Measurements from ENCODE around the gene ZFR2. TPM values are rescaled to one million over a fixed set of nuclear protein-coding genes. Genes with fewer than 3 reads are reported as not detected.

The ZFR2 gene
- total and polyA plus RNA-seq, 2 of the 8 experiments (the other 6 are each of a cell fraction or from before 2014, with no cell fraction given): 14.5 to 28.4 TPM

GRCh38 chr19:3796358-3796757 lies 72.5 kb downstream of the ZFR2 start:
- H2BK12ac ChIP-seq (ENCODE audit: low read depth, low read length): no peak overlapping the region
- no peak overlapping the region for H4K5ac ChIP-seq (ENCODE audit: insufficient read length, low read depth, low read length)
- no peak overlapping the region for H3K23ac ChIP-seq (ENCODE audit: insufficient read length)
- no peak overlapping the region for H4K8ac ChIP-seq (ENCODE audit: extremely low read depth, insufficient read depth, low read length)
- H2AFZ ChIP-seq (ENCODE audit: low read length): no peak overlapping the region
- H3K27me3 ChIP-seq (replicated peaks in 1 of 4; ENCODE audit: control insufficient read depth in 3 of 4, extremely low read depth in 1 of 4, insufficient read depth in 3 of 4, low read length in 3 of 4): peaks cover 0 to 6% (median 4%) of the 10 kb centered on the region in 4 experiments; a peak in 5 of 7 replicates
- H3K36me3 ChIP-seq (ENCODE audit: control insufficient read depth in 2 of 4, insufficient read depth in 4 of 4, low read length in 3 of 4): no peaks in the 10 kb centered on the region
- H3K79me2 ChIP-seq (ENCODE audit: control insufficient read depth in 1 of 2, insufficient read depth in 2 of 2, low read length in 2 of 2): no peaks in the 10 kb centered on the region
- no peaks in the 10 kb centered on the region for H4K20me1 ChIP-seq (replicated peaks in 1 of 2; ENCODE audit: control insufficient read depth in 1 of 2, insufficient read depth in 2 of 2, low read length in 2 of 2)
- peaks cover 3% of the 10 kb centered on the region; the same call in 1 of the 2 replicates for H3K23me2 ChIP-seq (ENCODE audit: low read depth, low read length)
- no peaks in the 10 kb centered on the region for H3K79me1 ChIP-seq (ENCODE audit: low read depth, low read length)
- H3K4ac ChIP-seq (replicated peaks; ENCODE audit: insufficient read length, low read depth, low read length): no peak overlapping the region
- no peak overlapping the region for H2BK5ac ChIP-seq (ENCODE audit: low read depth, low read length)
- no peak overlapping the region for H2AK5ac ChIP-seq (ENCODE audit: low read depth, low read length)
- DNase-seq (ENCODE audit: low read depth in 1 of 2, low spot score in 2 of 2) (no peak), FAIRE-seq (no peak)
- no peaks in the 10 kb centered on the region for H3K4me1 ChIP-seq (replicated peaks in 1 of 4; ENCODE audit: control insufficient read depth in 3 of 4, insufficient read depth in 4 of 4, low read length in 3 of 4)
- CTCF ChIA-PET (ENCODE audit: partially characterized antibody): interaction anchor here (1.0 to 2.6 kb wide), 6 partner anchors 13 to 108 kb away, joined by 3 to 13 read pairs (median 4); no protein-coding TSS in a partner anchor
- H2BK20ac ChIP-seq (ENCODE audit: low read length): no peak overlapping the region
- WGBS, 2 experiments (ENCODE audit: extremely low coverage in 1 of 2, insufficient coverage in 1 of 2, insufficient read length in 1 of 2, insufficient replicate concordance in 2 of 2, low coverage in 1 of 2, low lambda C conversion rate in 2 of 2, missing lambda C conversion rate in 1 of 2): 74% methylated on average over 2 of the region's 2 CpGs; no CpG with 5 or more reads in 1 of the 2 experiments
- no peak overlapping the region for H3K4me3 ChIP-seq (ENCODE audit: extremely low read depth in 1 of 4, insufficient read depth in 2 of 4, low read depth in 3 of 4, low read length in 4 of 4)
- H3K14ac ChIP-seq (ENCODE audit: insufficient read length): no peak overlapping the region
- no peak overlapping the region for H3K18ac ChIP-seq (ENCODE audit: extremely low read depth, low read length)
- H3K4me2 ChIP-seq (ENCODE audit: insufficient read depth in 1 of 2, low read depth in 2 of 2, low read length in 2 of 2): no peak overlapping the region
- H4K91ac ChIP-seq (replicated peaks; ENCODE audit: insufficient read length, low read length): no peak overlapping the region
- TF ChIP-seq POLR2A (IDR thresholded peaks at IDR 0.05; ENCODE audit: control extremely low read depth in 1 of 2, low read depth in 2 of 2, low read length in 2 of 2): no peak
- no peak for TF ChIP-seq PHF8 (conservative IDR thresholded peaks at IDR 0.05; ENCODE audit: low read depth, low read length)
- no peak for TF ChIP-seq SIX5 (IDR thresholded peaks at IDR 0.05; ENCODE audit: low read depth, low read length)
- TF ChIP-seq, protein P1, sequence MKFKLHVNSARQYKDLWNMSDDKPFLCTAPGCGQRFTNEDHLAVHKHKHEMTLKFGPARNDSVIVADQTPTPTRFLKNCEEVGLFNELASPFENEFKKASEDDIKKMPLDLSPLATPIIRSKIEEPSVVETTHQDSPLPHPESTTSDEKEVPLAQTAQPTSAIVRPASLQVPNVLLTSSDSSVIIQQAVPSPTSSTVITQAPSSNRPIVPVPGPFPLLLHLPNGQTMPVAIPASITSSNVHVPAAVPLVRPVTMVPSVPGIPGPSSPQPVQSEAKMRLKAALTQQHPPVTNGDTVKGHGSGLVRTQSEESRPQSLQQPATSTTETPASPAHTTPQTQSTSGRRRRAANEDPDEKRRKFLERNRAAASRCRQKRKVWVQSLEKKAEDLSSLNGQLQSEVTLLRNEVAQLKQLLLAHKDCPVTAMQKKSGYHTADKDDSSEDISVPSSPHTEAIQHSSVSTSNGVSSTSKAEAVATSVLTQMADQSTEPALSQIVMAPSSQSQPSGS (IDR thresholded peaks at IDR 0.05; ENCODE audit: low read length): no peak
- TF ChIP-seq TCF12 (IDR thresholded peaks at IDR 0.05; ENCODE audit: low read depth, low read length): no peak
- no peak for TF ChIP-seq SIN3A (conservative IDR thresholded peaks at IDR 0.05 in 1 of 2, IDR thresholded peaks at IDR 0.05 in 1 of 2; ENCODE audit: low read depth in 1 of 2, low read length in 2 of 2)
- TF ChIP-seq KDM1A (IDR thresholded peaks at IDR 0.05; ENCODE audit: borderline replicate concordance, low read length): no peak
- TF ChIP-seq BACH1 (IDR thresholded peaks at IDR 0.05; ENCODE audit: low read length): no peak
- no peak for TF ChIP-seq RBBP5 (IDR thresholded peaks at IDR 0.05; ENCODE audit: borderline replicate concordance, low read depth, low read length)
- no peak for TF ChIP-seq POU5F1 (IDR thresholded peaks at IDR 0.05; ENCODE audit: low read depth, low read length)
- TF ChIP-seq RNF2 (IDR thresholded peaks at IDR 0.05; ENCODE audit: borderline replicate concordance, low read depth, low read length, missing control alignments, poor library complexity, severe bottlenecking): no peak
- H2BK120ac ChIP-seq (replicated peaks; ENCODE audit: low read depth, low read length): no peak overlapping the region
- no peak overlapping the region for H3K27ac ChIP-seq (ENCODE audit: low read depth, low read length)
- H3K56ac ChIP-seq (replicated peaks; ENCODE audit: insufficient read length, low read depth, low read length): no peak overlapping the region
- peaks cover 4 to 6% of the 10 kb centered on the region in 2 experiments; a peak in 2 of 4 replicates for H3K9me3 ChIP-seq (ENCODE audit: insufficient read depth in 2 of 2, low read depth in 1 of 2, low read length in 1 of 2)
- H3K9ac ChIP-seq (replicated peaks in 1 of 4; ENCODE audit: extremely low read depth in 1 of 4, low read depth in 3 of 4, low read length in 3 of 4): no peak overlapping the region
- no peak overlapping the region for H2BK15ac ChIP-seq (ENCODE audit: low read length)
- POLR2A ChIA-PET (ENCODE audit: partially characterized antibody): interaction anchor here (0.9 to 1.8 kb wide), 3 partner anchors 26 to 189 kb away, joined by 3 to 7 read pairs (median 3); partner anchors contain the start of gene EEF2

All from H1 (cell line).